A549 (cell line): ENCODE data around the gene OR4D9. TPM values are rescaled to one million over a fixed set of nuclear protein-coding genes. Genes with fewer than 3 reads are reported as not detected.

Source experiments
- ATAC-seq, 2 experiments: fragments of 200-7000 bp in 1 of 2; fragments of >200 bp in 1 of 2; cut with Nextera tagmentation in 1 of 2; cut with Tn5 transposase in 1 of 2; 3 replicates each; pipeline versions ENCODE4 v1.8.0 to v1.9.1; 2018 to 2020; ENCODE audit warnings: mild to moderate bottlenecking in 1 of 2, moderate library complexity in 1 of 2
- CTCF ChIA-PET: fragments of 300-600 bp; sonication (Branson Sonifier 250); formaldehyde crosslinking; extraction: SDS; loops from one replicate; lab custom pipeline; 2021; ENCODE audit warnings: antibody characterized with exemption, inconsistent platforms; lab: Yijun Ruan, JAX
- POLR2A ChIA-PET: fragments of 350-600 bp; formaldehyde crosslinking; extraction: SDS; loops from one replicate; lab custom pipeline; 2021; ENCODE audit warnings: antibody characterized with exemption, inconsistent platforms; lab: Yijun Ruan, JAX
- DNase-seq, 2 experiments: peaks; one replicate each; pipeline versions ENCODE4 v3.0.0 to v3.0.0-alpha.2; 2011 to 2016; ENCODE audit warnings: low read depth in 1 of 2, low spot score in 1 of 2
- FAIRE-seq: peaks from 2 replicates; lab custom pipeline; 2011; peaks lifted over from hg19 to GRCh38; lab: Jason Lieb, UNC
- H3K27ac ChIP-seq, 2 experiments: fragments of >200 bp; sonication (Bioruptor Twin); formaldehyde crosslinking; 3 replicates each; pipeline ENCODE4 v1.5.1; 2016 to 2017
- H3K4me1 ChIP-seq: fragments of >200 bp; sonication (Bioruptor Twin); formaldehyde crosslinking; 3 replicates; pipeline ENCODE4 v1.6.1; 2016
- H3K4me2 ChIP-seq: fragments of >200 bp; sonication (Bioruptor Twin); formaldehyde crosslinking; 3 replicates; pipeline ENCODE4 v1.6.1; 2016
- H3K4me3 ChIP-seq: fragments of >200 bp; sonication (Bioruptor Twin); formaldehyde crosslinking; 3 replicates; pipeline ENCODE4 v1.5.1; 2016
- H3K9me3 ChIP-seq: fragments of >200 bp; sonication (Bioruptor Twin); formaldehyde crosslinking; 3 replicates; pipeline ENCODE4 v1.6.1; 2016
- CTCF ChIP-seq: fragments of >200 bp; sonication (Bioruptor Twin); formaldehyde crosslinking; IDR thresholded peaks from 3 replicates; pipeline ENCODE4 v1.5.1; 2016
- ELK1 ChIP-seq: fragments of 150-350 bp; IDR thresholded peaks from 2 replicates; pipeline ENCODE4 v1.6.1; 2014; ENCODE audit warnings: low read depth, mild to moderate bottlenecking, low read length
- FOSB ChIP-seq: fragments of 250-450 bp; sonication (Bioruptor Pico); IDR thresholded peaks from 2 replicates; pipeline ENCODE4 v1.5.0; 2020; ENCODE audit warnings: mild to moderate bottlenecking, moderate library complexity
- HDAC2 ChIP-seq: fragments of 200-600 bp; sonication (generic); IDR thresholded peaks from 2 replicates; pipeline ENCODE4 v1.6.1; 2016
- HEYL ChIP-seq: fragments of 250-450 bp; sonication (Bioruptor Pico); IDR thresholded peaks from 2 replicates; pipeline ENCODE4 v1.8.0; 2021; ENCODE audit warnings: mild to moderate bottlenecking, moderate library complexity
- HOXB5 ChIP-seq: fragments of 250-450 bp; sonication (Bioruptor Pico); IDR thresholded peaks from 2 replicates; pipeline ENCODE4 v1.5.0; 2020; ENCODE audit warnings: mild to moderate bottlenecking, moderate library complexity
- JUN ChIP-seq, 2 experiments: fragments of >200 bp; sonication (Bioruptor Twin); formaldehyde crosslinking; IDR thresholded peaks; 2 replicates in 1 of 2; 3 replicates in 1 of 2; pipeline ENCODE4 v1.6.1; 2016 to 2017
- MAZ ChIP-seq: fragments of 150-350 bp; IDR thresholded peaks from 2 replicates; pipeline ENCODE4 v1.6.1; 2014; ENCODE audit warnings: antibody characterized with exemption, low read depth, low read length, borderline replicate concordance
- POLR2A ChIP-seq: IDR thresholded peaks from 2 replicates; pipeline ENCODE4 v1.6.1; 2012; ENCODE audit warnings: mild to moderate bottlenecking, low read length
- POLR2AphosphoS2 ChIP-seq: conservative IDR thresholded peaks from 2 replicates; pipeline ENCODE4 v1.6.1; 2012; ENCODE audit warnings: low read length, improper control_type of control experiment, inconsistent platforms
- RFX5 ChIP-seq: fragments of 450-650 bp; IDR thresholded peaks from 2 replicates; pipeline ENCODE4 v1.7.1; 2014; ENCODE audit warnings: antibody characterized with exemption, mild to moderate bottlenecking, moderate library complexity
- RNF2 ChIP-seq: fragments of 200-600 bp; sonication (generic); IDR thresholded peaks from 2 replicates; pipeline ENCODE4 v1.6.1; 2016; ENCODE audit warnings: low read depth, mild to moderate bottlenecking, antibody characterized with exemption, moderate library complexity, borderline replicate concordance
- SREBF2 ChIP-seq: fragments of 450-650 bp; IDR thresholded peaks from 2 replicates; pipeline ENCODE4 v1.6.1; 2014; ENCODE audit warnings: mild to moderate bottlenecking, moderate library complexity
- TP53 ChIP-seq: fragments of 250-450 bp; sonication (Bioruptor Pico); IDR thresholded peaks from 2 replicates; pipeline ENCODE4 v1.5.0; 2021; ENCODE audit warnings: mild to moderate bottlenecking, moderate library complexity
- ZC3H11A ChIP-seq: fragments of 450-650 bp; IDR thresholded peaks from 2 replicates; pipeline ENCODE4 v1.6.1; 2014; ENCODE audit warnings: antibody characterized with exemption, mild to moderate bottlenecking
- ZSCAN20 ChIP-seq: fragments of 250-450 bp; sonication (Bioruptor Pico); IDR thresholded peaks from 2 replicates; pipeline ENCODE4 v1.8.0; 2022; ENCODE audit warnings: mild to moderate bottlenecking, moderate library complexity
- WGBS: methylation state at CpG from one replicate; pipeline ENCODE4 v1.1.6; 2017; ENCODE audit errors: missing lambda C conversion rate; 5-methylcytosine and 5-hydroxymethylcytosine counted together
- polyA plus RNA-seq, 4 experiments: library from polyadenylated mRNA; depleted of rRNA in 3 of 4; stranded (reverse); fragments of >200 nt; fragmentation: RNase III in 1 of 4; extraction: RNeasy Plus Mini Kit Qiagen cat#74134 plus additional on column Dnase treatment in 1 of 4; gene quantifications; 2 replicates in 3 of 4; 3 replicates in 1 of 4; pipeline ENCODE4 v1.2.3, GENCODE V29; 2011 to 2017
- TF ChIP-seq, protein P1 (sequence below): IDR thresholded peaks from 2 replicates; pipeline ENCODE4 v1.6.1; 2012

The OR4D9 gene
- polyA plus RNA-seq, 2 of the 4 experiments (the other 2 are of a cell fraction), result not detected

DNA sequence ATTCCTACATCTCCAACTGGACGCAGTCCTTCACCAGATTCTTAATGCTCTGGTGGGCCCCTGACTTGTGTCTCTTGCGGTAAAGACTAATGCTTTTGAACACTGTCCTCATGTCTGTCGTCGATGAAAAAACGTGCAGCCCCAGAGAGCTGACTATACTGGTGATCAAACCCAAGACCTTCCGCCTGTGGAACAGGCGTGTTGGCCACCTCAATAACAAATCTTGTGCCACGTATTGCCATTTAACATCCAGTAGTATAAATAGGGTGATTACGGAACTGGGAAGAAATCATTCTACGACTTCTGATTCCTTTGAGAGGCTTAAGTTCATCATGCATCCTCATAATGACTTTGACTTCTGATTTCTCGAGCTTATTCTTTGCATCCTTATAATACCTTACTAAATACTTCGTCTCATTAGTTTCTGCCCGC, 45.6 kb downstream of the OR4D9 start:
- ATAC-seq, result peak; percentile 40 to 52
- peak overlapping the region; percentile 90 for H3K4me2 ChIP-seq
- TF ChIP-seq JUN (IDR thresholded peaks at IDR 0.05) (0 out of 5 replicates have a peak, but pooled peaks of 1 of the 2 experiments have one; percentile 2), TP53 (CRISPR knock-in tag) (no peak), HOXB5 (CRISPR knock-in tag) (0 out of 2 replicates have a peak, but pooled peaks have one; percentile 35), RNF2 (no peak), ELK1 (no peak)
- TF ChIP-seq, all 56 proteins: peak for 2
- ChIA-PET CTCF (interaction anchor here (0.7 to 2.7 kb wide), 4 partner anchors 9 to 112 kb away, joined by 3 to 15 read pairs (median 4); no protein-coding TSS in a partner anchor), POLR2A (interaction anchor here (1.3 to 2.9 kb wide), 3 partner anchors 9 to 112 kb away, joined by 5 to 15 read pairs (median 13); partner anchors contain the start of gene PATL1)
- WGBS, result 3% methylated on average over 13 of the region's 13 CpGs
- Histone ChIP-seq H3K27ac (peak overlapping the region; percentile 78 to 80), H3K4me1 (peaks cover 14% of the 10 kb centered on the region), H3K9me3 (no peaks in the 10 kb centered on the region), H3K4me3 (peak overlapping the region; percentile 58)
- peak in 1 of 2 experiments; percentile 79 for DNase-seq
- FAIRE-seq, result no peak

DNA sequence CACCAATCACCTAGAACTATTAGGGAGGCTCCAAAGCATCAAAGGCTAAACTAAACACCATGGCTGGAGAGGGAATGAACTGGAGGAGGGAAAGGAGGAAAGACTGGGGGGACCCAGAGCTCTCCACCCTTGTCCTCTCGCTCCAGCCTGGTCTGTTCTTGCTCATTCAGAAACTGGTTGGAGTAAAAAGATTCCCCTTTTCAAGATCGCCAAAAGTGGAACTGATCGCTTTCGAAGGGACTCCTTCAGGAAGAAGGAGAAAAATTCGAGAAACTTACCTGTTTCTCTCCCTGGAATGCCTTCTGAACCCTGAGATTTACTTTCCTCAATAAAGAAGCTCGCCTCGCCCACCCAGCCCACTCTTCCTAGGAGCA, 46.9 kb downstream of the OR4D9 start:
- DNase-seq (no peak), FAIRE-seq (no peak), ATAC-seq (no peak)
- ChIA-PET POLR2A (interaction anchor here (2.1 to 2.9 kb wide), 2 partner anchors 8 to 111 kb away, joined by 13 to 15 read pairs; partner anchors contain the start of gene PATL1), CTCF (interaction anchor here (0.6 to 4.0 kb wide), 3 partner anchors 13 to 1817 kb away, joined by 3 to 22 read pairs (median 4); no protein-coding TSS in a partner anchor)
- H3K27ac ChIP-seq, result peak overlapping the region; percentile 75 to 83
- TF ChIP-seq SREBF2 (no peak), HDAC2 (no peak), MAZ (no peak), POLR2AphosphoS2 (no peak), RFX5 (no peak), ZSCAN20 (CRISPR knock-in tag) (no peak), HEYL (no peak), FOSB (CRISPR knock-in tag) (no peak)
- TF ChIP-seq, protein P1, sequence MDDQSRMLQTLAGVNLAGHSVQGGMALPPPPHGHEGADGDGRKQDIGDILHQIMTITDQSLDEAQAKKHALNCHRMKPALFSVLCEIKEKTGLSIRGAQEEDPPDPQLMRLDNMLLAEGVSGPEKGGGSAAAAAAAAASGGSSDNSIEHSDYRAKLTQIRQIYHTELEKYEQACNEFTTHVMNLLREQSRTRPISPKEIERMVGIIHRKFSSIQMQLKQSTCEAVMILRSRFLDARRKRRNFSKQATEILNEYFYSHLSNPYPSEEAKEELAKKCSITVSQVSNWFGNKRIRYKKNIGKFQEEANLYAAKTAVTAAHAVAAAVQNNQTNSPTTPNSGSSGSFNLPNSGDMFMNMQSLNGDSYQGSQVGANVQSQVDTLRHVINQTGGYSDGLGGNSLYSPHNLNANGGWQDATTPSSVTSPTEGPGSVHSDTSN, result no peak
- 86% methylated on average over 7 of the region's 7 CpGs for WGBS
- H3K4me3 ChIP-seq, result peak overlapping the region; percentile 58; the same call in 2 of the 3 replicates
- H3K4me1 ChIP-seq, result 0 out of 3 replicates have a peak, but pooled peaks cover 9% of the 10 kb centered on the region
- no peaks in the 10 kb centered on the region for H3K9me3 ChIP-seq
- H3K4me2 ChIP-seq, result peak overlapping the region; percentile 59

DNA sequence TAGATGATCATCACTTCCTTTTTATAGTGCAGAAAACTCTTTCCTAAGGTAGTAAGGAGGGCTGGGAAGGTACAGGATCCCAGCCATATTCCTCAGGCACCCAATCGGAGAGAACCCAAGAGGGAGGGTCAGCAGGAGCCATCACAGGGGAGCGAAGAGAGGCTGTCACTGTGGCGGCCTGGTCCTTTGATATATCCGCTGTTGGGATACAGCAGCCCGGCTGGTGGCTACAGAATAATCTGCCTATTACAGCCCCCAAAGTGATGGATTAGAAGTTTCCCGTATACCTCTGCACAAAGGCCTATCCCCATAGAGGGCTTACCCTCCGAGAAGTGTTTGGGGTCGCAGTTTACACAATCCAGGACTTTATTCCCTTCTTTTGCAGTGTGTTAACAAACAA, 48.5 kb downstream of the OR4D9 start:
- Histone ChIP-seq H3K9me3 (no peaks in the 10 kb centered on the region), H3K4me1 (0 out of 3 replicates have a peak, but pooled peaks cover 9% of the 10 kb centered on the region), H3K4me3 (peak overlapping the region; percentile 87), H3K27ac (0 out of 6 replicates have a peak overlapping the region, but pooled peaks of 1 of the 2 experiments have one; percentile 31), H3K4me2 (peak overlapping the region; percentile 88)
- 37% methylated on average over 8 of the region's 8 CpGs for WGBS
- ChIA-PET CTCF (interaction anchor here (0.7 to 4.0 kb wide), 4 partner anchors 8 to 388 kb away, joined by 3 to 22 read pairs (median 6); partner anchors contain the start of gene DTX4), POLR2A (interaction anchor here (1.4 to 1.8 kb wide), 3 partner anchors 10 to 109 kb away, joined by 4 to 16 read pairs (median 7); partner anchors contain the start of genes OSBP and PATL1)
- DNase-seq, result no peak
- ATAC-seq, result peak in 1 of 2 experiments; percentile 3; a peak in 3 of 6 replicates
- TF ChIP-seq CTCF (no peak), POLR2A (no peak), ZC3H11A (no peak)
- FAIRE-seq, result no peak
